Activated B cell treated with CpG ODN at 0.5 μM for 24 hours (primary cell): Measurements from ENCODE around the gene FANK1. TPM values are rescaled to one million over a fixed set of nuclear protein-coding genes. Genes with fewer than 3 reads are reported as not detected.

Experiments
- ATAC-seq: fragments of 200-7000 bp; cut with Tn5 transposase; one replicate; pipeline ENCODE4 v1.10.0; 2021; ENCODE audit warnings: low read depth, mild to moderate bottlenecking, moderate library complexity
- CTCF ChIA-PET: fragments of 350-600 bp; sonication (Branson Sonifier 250); formaldehyde crosslinking; loops from one replicate; lab custom pipeline; 2021; ENCODE audit warnings: antibody characterized with exemption; lab: Charles Lee
- POLR2A ChIA-PET: fragments of 350-600 bp; sonication (Branson Sonifier 250); formaldehyde crosslinking; loops from one replicate; lab custom pipeline; 2021; ENCODE audit warnings: antibody characterized with exemption; lab: Charles Lee
- DNase-seq: peaks from one replicate; pipeline ENCODE4 v3.0.0; 2022
- H3K27ac Mint-ChIP-seq: one replicate; pipeline ENCODE4 v1.8.0; 2020; ENCODE audit warnings: mixed read lengths
- H3K27me3 Mint-ChIP-seq: one replicate; pipeline ENCODE4 v1.8.0; 2021; ENCODE audit warnings: mixed read lengths
- H3K36me3 Mint-ChIP-seq: one replicate; pipeline ENCODE4 v1.8.0; 2021; ENCODE audit warnings: low read depth, mixed read lengths
- H3K4me1 Mint-ChIP-seq: one replicate; pipeline ENCODE4 v1.8.0; 2021; ENCODE audit warnings: mixed read lengths
- H3K4me3 Mint-ChIP-seq: one replicate; pipeline ENCODE4 v1.8.0; 2020; ENCODE audit warnings: mild to moderate bottlenecking, mixed read lengths
- H3K9me3 Mint-ChIP-seq: one replicate; pipeline ENCODE4 v1.8.0; 2020; ENCODE audit warnings: mixed read lengths
- intact Hi-C: fragments of 100-400 bp; cut with micrococcal nuclease; formaldehyde crosslinking; loops from one replicate; pipeline ENCODE4 v1.15.1; 2024
- total RNA-seq: library from RNA; stranded (reverse); gene quantifications from 2 replicates; pipeline ENCODE4 v1.2.3, GENCODE V29; 2022
- TF ChIP-seq, protein P1 (sequence below): fragments of 200-600 bp; IDR thresholded peaks from one replicate; pipeline ENCODE4 v1.8.0; 2022; ENCODE audit warnings: antibody characterized with exemption, mild to moderate bottlenecking

FANK1 gene
- total RNA-seq, 1 donor from 2014 or later: 0.42 TPM

DNA sequence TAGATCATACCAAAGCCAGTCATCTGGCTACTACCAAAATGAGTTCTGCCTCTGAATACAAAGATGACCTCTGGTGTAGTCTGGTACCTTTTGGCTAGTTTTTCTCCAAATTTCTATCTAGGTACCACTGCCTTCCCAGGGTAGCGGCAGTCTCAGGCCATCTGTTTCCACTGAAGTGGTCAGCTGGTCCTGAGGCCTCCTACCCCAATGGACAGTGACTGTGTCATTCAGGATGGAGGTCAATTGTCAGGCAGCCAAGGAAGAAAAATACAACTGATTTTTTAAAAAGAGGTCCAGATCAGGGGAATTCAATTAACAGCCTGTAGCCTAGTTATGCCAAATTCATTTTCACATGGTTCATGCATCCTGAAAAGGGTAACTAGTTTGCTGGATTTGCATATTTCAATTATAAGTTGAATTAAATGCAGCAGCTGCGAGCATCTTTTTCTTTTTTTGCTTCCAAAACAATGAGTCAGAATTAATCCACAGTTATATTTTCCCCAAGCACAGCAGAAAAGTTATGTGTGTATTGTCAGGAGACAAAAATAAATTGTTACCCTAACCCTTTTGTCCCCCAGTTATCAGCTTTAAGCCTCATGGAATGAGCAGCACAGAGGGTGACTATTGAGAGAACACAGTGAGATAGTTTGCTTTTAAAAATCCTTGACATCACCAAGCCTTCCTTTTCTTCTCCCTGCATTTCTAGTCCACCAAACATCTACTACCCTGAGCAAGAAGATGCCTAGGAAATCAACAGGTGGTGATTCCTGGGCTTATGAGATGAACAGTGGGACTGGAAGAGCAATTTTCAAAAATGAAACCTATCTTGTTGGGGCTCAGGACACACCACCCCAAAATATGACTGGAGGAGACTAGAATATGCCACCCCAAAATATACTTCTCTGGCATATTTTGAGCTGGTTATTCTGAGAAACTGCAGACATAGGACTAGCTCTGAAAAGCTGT is 45.3 kb upstream of the FANK1 start:
- ChIA-PET POLR2A (no interaction called here), CTCF (no interaction called here)
- DNase-seq (no peak), ATAC-seq (no peak)
- intact Hi-C loops: no loop called here
- no peaks in the 10 kb centered on the region for H3K4me1 Mint-ChIP-seq
- no peak overlapping the region for H3K4me3 Mint-ChIP-seq
- H3K9me3 Mint-ChIP-seq: no peaks in the 10 kb centered on the region
- H3K27ac Mint-ChIP-seq: no peak overlapping the region
- TF ChIP-seq, protein P1, sequence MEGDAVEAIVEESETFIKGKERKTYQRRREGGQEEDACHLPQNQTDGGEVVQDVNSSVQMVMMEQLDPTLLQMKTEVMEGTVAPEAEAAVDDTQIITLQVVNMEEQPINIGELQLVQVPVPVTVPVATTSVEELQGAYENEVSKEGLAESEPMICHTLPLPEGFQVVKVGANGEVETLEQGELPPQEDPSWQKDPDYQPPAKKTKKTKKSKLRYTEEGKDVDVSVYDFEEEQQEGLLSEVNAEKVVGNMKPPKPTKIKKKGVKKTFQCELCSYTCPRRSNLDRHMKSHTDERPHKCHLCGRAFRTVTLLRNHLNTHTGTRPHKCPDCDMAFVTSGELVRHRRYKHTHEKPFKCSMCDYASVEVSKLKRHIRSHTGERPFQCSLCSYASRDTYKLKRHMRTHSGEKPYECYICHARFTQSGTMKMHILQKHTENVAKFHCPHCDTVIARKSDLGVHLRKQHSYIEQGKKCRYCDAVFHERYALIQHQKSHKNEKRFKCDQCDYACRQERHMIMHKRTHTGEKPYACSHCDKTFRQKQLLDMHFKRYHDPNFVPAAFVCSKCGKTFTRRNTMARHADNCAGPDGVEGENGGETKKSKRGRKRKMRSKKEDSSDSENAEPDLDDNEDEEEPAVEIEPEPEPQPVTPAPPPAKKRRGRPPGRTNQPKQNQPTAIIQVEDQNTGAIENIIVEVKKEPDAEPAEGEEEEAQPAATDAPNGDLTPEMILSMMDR: no peak
- H3K36me3 Mint-ChIP-seq: peaks cover 54% of the 10 kb centered on the region
- no peaks in the 10 kb centered on the region for H3K27me3 Mint-ChIP-seq

DNA sequence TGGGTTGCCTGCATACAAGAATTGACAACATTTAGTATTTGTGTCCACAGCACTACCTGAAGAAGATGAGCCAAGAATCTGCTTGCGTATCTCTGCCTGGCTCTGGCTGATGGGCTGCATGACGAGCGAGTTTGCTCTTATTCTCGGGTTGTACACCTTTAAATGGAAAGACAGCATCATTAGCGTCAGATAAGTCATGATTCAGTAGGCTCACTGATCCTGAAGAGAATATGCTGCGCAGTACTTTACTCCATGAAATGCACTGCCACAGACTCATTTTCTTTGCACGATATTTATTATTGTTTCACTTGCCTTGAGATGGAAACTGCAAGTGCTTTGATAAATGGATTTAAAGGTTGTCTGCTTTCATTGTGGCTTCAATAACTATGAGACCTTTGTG is 43.9 kb upstream of the FANK1 start:
- intact Hi-C loops: no loop called here
- no peak for ATAC-seq
- CTCF ChIA-PET: no interaction called here
- Mint-ChIP-seq H3K4me3 (no peak overlapping the region), H3K9me3 (no peaks in the 10 kb centered on the region), H3K36me3 (peaks cover 45% of the 10 kb centered on the region), H3K4me1 (no peaks in the 10 kb centered on the region), H3K27ac (no peak overlapping the region), H3K27me3 (no peaks in the 10 kb centered on the region)
- TF ChIP-seq, protein P1: no peak
- POLR2A ChIA-PET: no interaction called here
- DNase-seq: no peak

DNA sequence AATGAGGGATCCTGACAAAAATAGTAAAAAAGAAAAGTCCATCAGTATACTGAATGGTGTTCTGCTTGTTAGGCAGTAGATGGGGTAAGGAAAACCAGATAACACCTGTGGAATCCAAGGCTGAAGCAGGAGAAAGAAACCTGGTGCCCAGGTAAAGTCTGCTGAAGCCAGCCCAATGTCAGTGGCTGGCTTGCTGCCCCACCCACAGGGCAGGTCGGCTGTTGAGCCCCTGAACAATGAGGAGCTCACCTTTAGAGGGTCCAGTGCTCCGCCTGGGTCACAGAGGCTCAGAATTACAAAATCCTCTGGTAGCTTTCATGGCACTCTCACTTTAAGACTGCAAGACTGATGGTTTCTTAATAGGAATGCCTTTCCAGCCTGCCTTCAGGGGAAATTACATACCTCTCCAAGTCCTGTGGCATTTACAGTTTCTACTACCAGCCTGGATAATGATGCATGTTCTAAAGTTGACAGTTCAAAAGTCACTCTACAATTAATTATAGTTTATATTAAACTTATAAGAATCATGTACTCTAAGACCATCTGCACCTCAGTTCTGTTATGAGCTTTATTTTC is 39.1 kb upstream of the FANK1 start:
- ATAC-seq: no peak
- Mint-ChIP-seq H3K27me3 (no peaks in the 10 kb centered on the region), H3K9me3 (no peaks in the 10 kb centered on the region), H3K27ac (no peak overlapping the region), H3K36me3 (peaks cover 17% of the 10 kb centered on the region), H3K4me1 (no peaks in the 10 kb centered on the region), H3K4me3 (no peak overlapping the region)
- ChIA-PET POLR2A (no interaction called here), CTCF (interaction anchor here (0.6 kb wide), 1 partner anchor 38 kb away, joined by 4 read pairs; no protein-coding TSS in a partner anchor)
- intact Hi-C loops: no loop called here
- no peak for DNase-seq
- TF ChIP-seq, protein P1: no peak

DNA sequence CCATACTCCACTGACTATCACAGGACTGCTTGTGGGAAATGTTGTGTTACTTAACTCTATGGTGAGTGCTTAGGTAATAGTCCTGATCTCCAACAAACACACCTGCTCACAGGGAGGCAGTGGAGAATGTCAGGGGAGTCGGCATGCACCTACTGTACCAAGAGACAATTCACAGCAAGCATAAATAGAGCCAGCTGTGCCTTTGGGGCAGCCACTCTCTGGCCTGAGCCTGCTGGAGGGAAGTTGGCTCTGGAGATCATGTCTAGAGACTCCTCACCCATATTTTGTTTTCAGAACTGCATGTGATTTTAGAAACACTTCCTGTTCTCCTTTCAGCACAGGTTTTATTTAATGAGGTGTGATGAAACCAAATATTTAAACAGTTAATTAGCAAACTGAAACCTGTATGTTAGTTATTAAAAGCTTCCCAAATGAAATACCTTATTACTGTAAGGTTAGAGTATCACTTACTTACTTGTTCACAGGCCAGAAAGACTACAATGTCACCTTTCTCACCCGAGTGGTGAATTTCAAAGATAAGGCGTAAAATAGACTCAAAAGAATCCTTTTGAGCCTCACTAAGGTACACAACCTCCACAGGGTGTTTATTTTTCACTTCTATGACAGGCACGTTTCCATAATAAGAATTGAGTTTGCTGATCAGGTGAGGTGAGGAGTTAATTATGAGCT is 37.1 kb upstream of the FANK1 start:
- no peak overlapping the region for H3K4me3 Mint-ChIP-seq

More for the DNA sequence above, 37.1 kb upstream of the FANK1 start:
- TF ChIP-seq, protein P1: no peak
- Mint-ChIP-seq H3K9me3 (no peaks in the 10 kb centered on the region), H3K4me1 (no peaks in the 10 kb centered on the region), H3K27me3 (no peaks in the 10 kb centered on the region), H3K36me3 (peaks cover 7% of the 10 kb centered on the region), H3K27ac (no peak overlapping the region)
- CTCF ChIA-PET: no interaction called here
- POLR2A ChIA-PET: no interaction called here
- DNase-seq (no peak), ATAC-seq (no peak)
- intact Hi-C loops: no loop called here
